ENCODE measurements around the gene RPS6KL1.

The RPS6KL1 gene

DNA sequence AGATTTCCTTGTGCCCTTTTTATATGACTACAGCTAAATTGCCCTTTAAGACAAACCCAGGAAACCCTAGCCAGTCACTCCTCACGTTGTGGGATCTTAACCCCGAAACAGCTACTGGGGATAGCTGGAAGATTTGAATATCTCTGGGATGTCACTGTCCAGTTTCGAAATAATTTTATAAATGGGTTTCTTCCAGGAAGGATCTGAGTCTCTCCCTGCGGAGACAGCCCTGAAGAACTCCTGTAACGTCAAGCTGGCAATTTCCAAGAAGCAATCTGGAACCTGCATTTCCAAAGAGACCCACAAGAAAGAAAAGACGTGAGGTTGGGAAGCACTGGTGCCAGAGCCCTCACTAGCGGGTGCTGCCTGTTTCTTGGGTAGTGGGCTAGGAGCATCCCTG, 68.0 kb downstream of the RPS6KL1 start:
- no peak overlapping the region for H3K4me3 Mint-ChIP-seq

More for the DNA sequence above, 68.0 kb downstream of the RPS6KL1 start:
- no peaks in the 10 kb centered on the region for H3K27me3 Mint-ChIP-seq (ENCODE audit: low read depth)
- H3K4me1 Mint-ChIP-seq = peaks cover 19% of the 10 kb centered on the region
- no peaks in the 10 kb centered on the region for H3K36me3 Mint-ChIP-seq (ENCODE audit: low read depth)
- no peak overlapping the region for H3K27ac Mint-ChIP-seq
- H3K9me3 Mint-ChIP-seq = no peaks in the 10 kb centered on the region
- TF ChIP-seq CTCF (IDR thresholded peaks at IDR 0.05; ENCODE audit: unreplicated experiment in 3 of 3) = no peak
